Kidney tubule cell (primary cell): ENCODE measurements around the gene SPECC1.
"Not testable (repeated sequence)": the region's sequence is repeated elsewhere in the genome, so short reads cannot be mapped to it uniquely, and the experiment has no call there.

ENCODE experiments used
- DNase-seq: peaks from one replicate; pipeline ENCODE4 v3.0.0-alpha.2; 2018; ENCODE audit warnings: low spot score

The SPECC1 gene

DNA sequence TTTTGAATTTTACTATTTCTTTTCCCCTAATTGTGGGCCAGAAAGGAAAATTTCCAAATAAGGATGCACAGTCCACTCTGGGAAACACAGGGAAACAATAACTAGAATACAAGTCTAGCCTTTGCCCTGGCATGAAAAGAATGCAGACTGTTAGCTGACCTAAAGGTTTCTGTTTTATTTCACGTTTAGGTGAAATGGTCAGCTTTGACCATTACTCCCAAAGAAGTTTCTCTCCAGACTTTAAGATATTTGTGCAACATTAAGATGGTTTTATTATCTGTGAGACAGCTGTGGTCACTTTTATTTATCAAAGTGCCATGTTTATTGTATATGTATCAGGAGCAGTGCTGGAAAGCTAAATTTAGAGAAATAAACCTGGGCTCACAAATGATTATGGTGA lies 163.9 kb downstream of the SPECC1 start:
- DNase-seq = peak; percentile 7

DNA sequence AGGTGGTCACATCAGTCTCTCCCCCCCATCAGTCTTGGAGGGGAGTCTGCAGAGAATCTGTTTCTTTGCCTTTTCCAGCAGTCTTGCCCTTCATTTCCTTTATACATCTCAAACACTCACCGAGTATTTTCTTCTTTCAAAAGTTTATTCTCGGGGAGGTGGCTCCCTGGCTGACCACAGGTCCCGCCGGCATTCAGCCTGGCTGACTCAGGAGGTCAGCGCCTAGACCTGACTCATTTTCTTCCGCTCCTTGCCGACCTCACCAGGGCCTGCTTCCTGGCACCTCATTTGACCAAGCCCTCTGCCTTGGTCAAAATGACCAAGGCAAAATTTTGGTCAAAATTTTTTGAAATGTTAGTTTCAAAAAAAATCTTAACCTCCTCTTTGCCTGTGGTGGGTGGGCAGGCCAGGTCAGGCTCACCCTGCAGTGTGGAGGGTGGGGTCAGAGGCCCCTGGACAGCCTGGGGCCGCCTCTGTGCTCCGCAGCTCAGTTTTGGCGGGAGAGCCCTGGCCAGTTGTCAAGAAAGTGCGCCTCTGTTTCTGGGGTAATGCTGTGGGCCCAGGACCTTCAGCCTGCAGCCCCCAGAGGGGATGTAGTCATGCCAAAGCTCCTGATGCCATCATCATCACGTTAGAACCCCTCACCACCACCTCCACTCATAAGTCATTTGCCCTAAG lies 165.6 kb downstream of the SPECC1 start:
- peak; percentile 80 for DNase-seq

DNA sequence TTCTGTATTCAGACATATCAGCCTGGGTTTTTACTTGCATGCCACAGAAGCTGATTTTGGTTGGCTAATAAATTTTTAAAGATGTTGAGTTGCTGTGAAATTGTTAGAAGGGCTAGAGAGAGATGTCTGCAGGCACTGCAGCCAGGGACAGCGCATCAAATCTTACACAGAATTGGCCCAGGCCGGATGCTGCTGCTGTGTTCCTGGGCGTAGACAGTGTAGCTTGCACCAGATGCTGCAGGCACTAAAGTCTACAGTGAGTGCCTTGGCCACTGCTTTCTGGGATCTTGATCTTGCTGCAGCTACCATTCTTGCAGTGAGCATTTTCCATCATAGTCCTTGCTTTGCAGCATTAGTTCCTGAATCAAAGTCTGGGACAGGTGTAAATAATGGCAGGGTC lies 169.9 kb downstream of the SPECC1 start:
- DNase-seq = no peak

DNA sequence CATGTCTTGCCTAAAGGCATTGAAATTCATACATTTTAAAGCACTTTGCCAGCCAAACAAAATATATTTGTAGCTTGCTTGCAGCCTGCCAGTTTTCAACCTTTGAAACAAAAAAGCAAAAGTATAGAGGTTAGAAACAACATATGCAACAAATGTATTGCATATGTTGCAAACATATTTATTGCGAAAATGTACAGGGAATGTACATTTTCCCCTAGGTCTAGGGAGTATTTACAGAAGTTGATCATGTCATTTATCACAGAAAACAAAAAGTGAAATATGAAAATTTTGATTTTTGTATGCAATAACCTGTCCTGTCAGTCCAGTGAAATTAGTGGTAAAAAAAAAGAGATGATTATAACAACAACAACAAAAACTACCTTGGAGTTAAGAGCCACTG lies 171.5 kb downstream of the SPECC1 start:
- DNase-seq = no peak

DNA sequence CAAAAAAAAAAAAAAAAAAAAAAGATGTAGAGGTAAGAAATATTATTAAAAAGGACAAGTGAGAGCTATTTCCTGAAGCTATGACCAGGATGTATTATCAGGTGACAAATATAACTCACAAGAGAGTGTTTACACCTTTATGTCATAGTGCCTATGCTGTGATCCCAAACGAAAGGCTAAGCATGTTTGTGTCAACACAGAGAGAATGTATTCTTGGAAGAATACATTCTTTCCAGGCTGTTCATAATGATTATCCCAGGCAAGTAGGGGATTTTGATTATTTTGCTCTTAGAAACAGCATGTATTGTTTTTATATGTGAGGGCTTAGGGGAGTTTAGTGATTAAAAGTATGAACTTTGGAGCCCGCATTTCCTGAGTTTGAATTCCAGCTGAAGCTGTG lies 175.0 kb downstream of the SPECC1 start:
- no peak for DNase-seq

DNA sequence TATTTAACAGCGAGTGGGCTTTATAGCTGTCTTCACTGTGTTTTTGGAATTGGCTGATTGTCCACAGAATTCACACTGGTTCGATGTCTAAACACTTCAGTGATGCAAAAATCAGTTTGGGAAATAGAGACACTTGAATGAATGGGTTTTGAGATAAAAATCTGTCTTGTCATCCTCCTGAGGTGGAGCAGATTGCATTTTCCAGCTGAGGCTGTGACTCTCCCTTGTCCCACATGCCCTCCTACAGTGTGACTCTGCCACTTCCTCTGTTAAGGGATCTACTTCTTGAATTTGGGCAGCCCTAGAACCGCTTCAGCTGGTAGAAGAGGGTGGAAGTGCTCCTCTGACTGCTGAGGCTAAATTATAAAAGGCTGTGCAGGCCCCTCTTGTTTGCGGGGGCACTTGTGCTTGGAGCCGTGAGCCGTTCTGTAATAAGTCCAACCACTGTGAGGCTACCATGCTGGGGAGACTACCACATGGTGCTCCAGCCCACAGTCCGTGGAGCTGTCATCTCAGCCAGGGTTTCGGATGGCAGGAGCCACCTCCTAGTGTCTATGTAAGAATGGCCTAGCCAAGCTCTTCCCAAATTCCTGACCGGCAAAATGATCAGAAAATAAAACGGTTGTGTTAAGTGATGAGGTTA lies 175.9 kb downstream of the SPECC1 start:
- no peak for DNase-seq

DNA sequence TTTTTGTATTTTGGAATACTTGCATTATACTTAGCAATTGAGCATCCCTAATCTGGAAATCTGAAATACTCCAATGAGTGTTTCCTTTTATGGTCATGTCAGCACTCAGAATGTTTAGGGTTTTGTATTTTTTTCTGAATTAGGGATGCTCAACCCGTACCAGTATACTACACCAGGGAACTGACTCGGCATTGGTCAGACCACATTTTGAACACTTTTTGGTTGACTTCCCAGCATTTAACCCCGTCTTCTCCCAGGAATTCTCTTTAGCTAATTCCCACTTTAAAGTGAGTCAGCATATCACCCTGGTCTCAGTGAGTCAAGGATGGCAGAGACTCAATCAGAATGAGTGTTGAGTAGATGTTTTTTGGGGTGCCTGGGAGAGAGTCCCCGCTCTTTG lies 177.9 kb downstream of the SPECC1 start:
- peak; percentile 15 for DNase-seq

DNA sequence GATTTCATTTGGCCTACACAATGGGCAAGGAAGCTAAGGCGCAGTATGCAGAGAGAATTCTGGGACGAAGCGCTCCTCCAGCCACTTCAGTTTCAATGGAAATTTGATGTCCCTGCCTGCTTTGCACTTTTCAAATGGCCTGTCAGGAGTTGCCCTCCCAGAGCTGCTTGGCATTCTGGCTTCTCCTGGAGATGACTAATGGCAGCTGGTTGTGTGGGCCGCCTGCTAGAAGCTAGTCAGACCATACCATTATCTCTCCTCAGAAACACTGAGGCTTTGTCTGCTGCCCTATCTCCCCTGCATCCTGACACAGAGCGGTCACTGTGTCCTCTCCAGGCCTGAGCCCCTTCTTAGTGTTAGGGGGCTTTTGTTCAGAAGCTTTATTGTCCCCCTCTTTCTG lies 180.1 kb downstream of the SPECC1 start:
- peak; percentile 47 for DNase-seq

DNA sequence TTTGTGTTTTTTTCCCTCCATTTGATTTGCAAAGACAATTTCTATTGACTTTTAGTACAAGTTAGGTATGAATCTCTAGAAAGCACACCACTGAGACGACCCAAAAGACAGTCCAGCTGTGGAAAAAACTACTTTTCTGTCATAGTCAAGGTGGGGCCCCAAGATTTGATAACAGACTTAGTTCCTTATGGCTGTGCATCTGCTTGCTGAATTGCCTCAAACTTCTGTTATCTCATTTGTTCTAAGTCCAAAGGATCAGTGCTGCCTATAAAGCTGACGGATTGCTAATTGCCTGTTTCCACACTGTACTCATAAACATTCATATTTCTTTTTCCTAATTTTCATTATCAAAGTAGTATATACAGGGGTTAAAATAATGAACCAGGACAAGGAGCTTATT lies 180.8 kb downstream of the SPECC1 start:
- no peak for DNase-seq

DNA sequence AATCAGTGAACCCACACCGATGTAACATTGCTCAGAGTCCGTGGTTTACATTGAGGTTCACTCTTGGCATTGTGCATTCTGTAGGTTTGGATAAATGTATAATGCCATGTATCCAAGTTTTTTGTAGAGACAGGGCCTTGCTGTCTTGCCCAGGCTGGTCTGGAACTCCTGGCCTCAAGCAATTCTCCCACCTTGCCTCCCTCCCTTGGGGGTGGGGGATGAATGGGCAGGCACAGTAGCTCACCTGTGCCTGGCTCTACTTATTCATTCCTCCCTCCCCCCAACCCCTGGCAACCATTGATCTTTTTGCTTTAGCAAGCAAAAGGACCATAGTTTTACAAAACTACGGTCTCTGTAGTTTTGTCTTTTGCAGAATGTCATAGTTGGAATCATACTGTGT lies 181.4 kb downstream of the SPECC1 start:
- no peak for DNase-seq

DNA sequence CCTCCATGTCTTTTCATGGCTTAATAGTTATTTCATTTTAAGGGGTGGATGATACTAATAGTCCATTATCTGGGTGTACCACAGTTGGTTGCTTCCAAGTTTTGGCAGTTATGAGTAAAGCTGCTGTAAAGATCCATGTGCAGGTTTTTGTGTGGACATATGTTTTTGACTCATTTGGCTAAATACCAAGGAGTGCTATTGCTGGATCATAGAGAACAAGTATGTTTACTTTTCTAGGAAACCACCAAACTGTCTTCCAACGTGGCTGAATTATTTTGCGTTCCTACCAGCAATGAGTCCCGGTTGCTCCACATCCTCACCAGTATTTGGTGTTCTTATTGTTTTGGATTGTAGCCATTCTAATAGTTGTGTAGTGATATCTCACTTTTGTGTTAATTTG lies 181.9 kb downstream of the SPECC1 start:
- no peak for DNase-seq

DNA sequence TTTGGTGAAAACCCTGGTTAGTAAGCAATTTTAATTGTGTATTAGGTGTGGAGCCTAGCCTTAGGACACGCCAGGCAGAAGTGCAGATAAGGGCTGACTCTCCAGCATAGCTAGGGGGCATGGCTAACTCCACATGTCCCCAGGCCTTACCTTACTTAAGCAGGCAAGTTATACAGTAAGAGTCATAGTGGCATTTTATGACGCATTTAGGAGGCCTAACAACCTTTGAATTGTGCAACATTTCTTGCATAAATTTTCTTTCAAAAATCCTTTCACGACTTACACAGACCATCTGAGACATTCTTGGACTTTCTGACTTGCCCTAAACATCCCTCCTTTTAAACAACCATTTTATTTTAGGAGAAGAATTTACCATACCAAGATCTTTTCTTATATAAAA lies 187.1 kb downstream of the SPECC1 start:
- DNase-seq = not testable (repeated sequence)

DNA sequence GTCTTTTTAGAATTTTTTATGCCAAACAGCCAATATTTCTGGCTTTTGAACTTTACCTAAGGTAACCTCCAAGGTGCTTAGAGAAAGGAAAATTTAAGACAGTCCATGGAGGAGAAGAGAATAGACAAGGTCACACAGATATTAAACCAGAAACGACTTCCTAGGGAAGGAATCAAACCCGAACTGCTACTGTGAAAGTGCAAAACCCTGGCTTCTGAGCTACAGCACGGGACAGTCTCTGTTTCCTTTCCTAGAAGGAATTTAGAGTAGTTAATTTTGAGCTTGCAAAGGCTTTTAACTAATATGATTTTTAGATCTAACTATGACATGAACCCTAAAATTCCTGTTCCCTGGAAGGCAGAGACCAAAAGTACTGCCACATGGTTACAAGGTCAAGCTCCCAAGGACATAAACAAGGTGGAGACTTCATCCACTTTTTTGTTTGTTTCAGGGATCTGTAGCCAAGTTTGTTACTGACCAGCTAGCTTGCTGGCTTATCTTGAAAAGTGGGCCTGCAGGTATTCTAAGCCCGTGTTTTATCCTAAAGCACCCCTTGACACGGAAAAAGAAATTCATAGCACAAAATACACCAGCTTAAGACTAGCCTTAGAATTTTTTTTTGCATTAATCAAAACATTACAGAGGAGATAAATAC lies 188.2 kb downstream of the SPECC1 start:
- DNase-seq = no peak

DNA sequence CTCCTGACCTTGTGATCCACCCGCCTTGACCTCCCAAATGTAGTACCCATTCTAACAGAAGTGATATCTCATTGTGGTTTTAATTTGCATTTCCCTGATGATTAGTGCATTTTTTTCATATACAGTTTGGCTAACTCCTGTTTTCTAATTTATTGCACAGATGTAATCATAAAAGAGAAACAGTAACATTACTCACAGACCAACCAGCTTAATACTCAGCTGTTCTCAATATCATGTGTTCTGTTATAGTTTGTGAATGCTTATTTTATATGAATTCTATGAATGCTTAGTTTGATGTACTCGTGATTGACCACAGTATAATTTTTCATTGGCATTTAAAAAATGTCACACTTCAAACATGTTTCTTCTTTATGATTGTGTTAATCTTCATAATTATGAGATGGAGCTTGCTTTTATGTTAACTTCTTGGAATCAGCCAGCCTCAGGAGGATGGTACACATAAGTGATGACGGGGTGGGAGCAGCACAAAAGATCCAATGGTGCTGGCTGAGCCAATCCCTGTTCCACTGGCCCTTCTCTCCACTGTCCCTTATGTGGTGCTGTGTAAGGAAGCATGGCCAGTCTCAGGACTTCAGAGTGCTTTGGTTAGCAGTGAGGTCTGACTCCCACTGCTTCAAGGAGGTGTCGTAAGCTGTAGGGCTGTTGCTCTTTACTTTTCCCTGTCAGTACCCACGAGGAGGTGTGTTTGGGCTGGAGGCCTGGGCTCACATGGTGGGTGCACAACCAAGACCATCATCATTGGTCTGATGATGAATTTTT lies 191.0 kb downstream of the SPECC1 start:
- DNase-seq = no peak

DNA sequence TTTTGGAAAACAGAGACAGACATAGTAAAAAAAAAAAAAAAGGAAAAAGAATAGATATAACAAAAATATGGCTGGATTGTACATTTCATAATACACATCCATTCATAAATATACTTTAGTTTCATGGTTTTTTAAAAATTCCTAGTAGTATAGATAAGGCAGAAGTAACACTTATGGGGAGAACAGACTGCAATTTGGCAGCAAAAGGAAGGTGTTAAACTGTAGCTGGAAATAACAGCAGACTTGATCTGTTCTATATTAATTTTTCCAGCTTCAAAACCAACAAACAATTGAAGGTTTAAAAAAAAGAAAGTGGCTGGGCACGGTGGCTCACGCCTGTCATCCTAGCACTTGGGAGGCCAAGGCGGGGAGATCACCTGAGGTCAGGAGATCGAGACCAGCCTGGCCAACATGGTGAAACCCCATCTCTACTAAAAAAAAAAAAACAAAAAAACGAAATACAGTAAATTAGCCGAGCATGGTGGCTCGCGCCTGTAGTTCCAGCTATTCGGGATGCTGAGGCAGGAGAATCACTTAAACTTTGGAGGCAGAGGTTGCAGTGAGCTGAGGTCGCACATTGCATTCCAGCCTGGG lies 191.8 kb downstream of the SPECC1 start:
- DNase-seq = no peak

DNA sequence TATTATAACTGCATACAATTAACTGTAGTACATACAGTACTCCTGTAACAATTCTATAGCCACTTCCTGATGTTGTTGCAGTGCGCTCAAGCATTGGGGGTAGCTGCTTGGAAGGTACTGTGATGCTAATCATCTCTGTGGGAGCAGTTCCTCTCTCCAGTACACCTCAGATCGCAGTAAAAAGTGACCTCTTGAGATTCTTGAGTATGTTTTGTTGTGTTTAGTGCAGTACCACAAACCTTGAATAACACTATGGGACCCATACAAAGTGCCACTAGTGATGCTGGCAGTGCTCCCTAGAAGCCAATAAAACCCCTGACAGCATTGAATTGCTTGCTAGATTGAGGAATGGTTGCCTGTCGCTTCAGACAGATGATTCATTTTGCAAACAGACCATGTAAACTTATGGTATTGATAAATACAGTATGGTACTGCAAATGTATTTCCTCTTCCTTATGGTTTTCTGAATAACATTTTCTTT lies 193.0 kb downstream of the SPECC1 start:
- no peak for DNase-seq

DNA sequence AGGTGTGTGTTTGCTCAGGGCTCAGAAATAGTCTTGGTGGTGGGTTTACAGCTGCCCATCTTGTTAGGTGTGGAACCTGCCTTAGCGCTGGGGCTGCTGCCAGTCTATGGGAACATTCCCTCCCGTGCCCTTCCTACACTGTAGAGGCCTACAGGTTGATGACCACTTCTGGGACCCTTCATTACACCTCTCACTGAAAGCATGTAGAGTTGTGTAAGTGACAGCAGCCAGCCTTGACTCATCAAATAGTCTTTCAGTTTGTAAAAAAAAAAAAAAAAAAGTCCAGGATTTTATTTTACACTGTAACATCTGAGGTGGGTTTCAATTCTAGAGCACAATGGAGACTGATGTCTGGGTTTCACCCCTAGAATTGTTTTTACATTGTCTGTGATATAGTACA lies 193.9 kb downstream of the SPECC1 start:
- DNase-seq = peak; percentile 30

DNA sequence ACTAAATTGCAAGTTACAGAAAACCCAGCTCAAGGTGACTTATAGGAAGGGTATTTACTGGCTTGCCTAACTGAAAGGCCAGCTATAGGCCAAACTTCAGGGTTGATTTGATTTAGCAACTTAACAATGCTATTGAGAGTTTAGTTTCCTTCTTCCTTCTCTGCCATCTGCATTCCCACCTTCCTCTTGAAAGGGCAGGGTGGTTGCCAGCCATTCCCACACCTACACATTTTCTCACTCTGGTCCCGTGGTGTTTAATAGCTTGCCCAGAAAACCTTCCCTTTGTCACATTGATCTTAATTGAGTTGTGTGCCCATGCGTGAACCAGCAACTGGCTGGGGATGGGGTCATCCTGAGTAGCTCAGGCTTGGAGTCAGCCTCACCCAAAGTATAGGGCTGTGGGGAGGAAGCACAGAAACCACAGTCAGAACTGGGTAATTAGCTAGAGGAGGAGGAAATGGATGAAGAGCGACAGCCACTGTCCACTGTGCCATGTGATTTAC lies 194.7 kb downstream of the SPECC1 start:
- peak; percentile 85 for DNase-seq

DNA sequence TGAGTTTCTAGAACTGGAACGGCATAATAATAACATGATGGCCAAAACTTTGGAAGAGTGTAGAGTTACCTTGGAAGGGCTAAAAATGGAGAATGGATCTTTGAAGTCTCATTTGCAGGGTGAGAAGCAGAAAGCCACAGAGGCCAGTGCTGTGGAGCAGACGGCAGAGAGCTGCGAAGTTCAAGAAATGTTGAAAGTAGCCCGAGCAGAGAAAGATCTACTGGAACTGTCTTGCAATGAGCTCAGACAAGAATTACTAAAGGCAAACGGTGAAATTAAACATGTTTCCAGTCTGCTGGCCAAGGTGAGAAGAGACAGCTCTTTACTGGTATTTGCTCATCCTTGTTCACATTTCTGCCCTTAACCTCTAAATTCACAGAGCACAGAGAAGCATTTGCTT lies 196.4 kb downstream of the SPECC1 start:
- no peak for DNase-seq

DNA sequence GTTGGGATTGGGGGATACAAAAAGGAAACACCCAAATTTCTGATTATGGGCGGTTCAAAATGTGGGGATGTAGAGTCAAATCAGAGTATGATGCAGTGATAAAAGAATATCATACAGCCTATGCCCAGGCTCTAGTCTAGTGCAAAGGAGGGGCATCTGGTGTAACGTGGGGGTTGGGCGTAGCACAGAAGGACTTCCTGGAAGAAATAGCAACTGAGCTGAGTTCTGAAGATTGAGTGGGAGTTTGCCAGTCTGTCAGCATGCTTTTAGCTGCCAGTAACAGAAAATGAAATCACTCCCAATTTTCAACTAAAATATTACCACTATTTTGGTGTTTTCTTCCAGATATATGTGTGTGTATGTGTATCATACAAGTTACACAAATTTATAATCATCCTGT lies 196.9 kb downstream of the SPECC1 start:
- peak; percentile 49 for DNase-seq

DNA sequence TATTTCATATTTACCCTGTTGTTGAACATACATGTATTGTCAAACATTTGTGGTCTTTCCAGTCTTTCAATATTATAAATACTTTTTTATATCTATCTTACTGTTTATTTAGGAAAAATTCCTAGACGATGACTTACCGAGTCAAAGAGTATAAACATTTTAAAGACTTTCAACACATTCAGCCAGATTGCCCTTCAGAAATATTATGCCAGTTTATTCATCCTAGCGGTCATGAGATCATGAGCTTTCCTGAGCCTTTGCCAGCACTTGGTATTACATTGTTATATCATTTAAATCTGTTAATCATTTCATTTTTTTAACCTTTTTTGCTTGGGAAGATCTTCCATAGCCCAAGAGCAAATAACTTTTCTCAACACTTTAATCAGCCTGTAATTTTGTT lies 197.4 kb downstream of the SPECC1 start:
- peak; percentile 79 for DNase-seq
